GM21515 (cell line): ENCODE results near the gene PTGIS.

Experiments
- ATAC-seq: cut with Tn5 transposase; IDR thresholded peaks from one replicate; pipeline ENCODE4 v1.9.1; 2021; ENCODE audit not compliant: unreplicated experiment

PTGIS gene

DNA sequence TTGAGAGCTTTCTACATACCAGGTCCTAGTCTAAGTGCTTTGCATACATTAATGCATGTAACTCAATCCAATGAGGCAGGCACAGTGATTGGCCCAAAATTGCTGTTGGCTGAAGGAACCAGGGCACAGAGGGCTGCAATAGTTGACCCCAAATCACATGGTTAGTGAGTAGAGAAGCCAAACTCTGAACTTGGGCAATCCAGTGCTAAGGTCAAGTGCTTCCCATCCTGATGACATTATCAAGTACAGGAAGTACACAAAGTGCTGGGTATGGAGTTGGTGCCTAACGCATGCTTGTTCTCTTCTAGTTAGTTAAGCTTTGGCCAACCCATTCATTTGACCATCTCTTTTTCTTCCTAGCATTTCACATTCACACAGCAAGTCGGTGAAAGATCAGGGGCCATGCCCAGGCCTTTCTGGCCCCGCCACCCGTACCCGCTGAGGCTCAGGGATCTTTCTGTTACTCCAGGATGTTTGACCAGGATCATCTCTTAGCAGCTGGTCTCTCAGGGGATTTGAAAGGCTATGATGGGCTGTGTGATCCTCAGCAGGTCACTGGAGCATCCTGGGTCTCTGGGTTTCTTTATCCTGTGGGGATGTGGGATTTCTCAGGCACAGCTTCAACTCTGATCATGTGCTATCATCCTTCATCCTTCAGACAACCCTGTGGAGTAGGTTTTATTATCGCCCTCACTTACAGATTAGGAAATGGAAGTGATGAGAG, 92.5 kb downstream of the PTGIS start:
- no peak for ATAC-seq

DNA sequence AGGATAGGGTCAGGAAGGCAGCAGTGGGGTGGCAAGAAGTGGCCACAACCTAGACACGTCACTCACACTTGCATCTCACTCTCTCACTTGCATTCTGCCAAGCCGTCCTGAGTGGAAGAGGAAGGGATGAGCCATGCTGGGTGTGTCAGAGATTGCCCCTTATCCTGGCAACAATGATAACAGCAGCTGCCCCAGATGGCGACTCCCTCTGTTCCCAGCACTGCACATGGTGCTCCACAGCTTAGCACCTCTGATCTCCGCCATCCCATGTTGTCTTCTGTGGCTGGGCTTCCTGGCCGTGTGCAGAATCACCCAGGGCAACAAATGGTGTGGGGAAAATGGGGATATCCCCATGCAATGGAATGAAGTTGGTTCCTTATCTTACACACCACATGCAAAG, 96.5 kb downstream of the PTGIS start:
- no peak for ATAC-seq

DNA sequence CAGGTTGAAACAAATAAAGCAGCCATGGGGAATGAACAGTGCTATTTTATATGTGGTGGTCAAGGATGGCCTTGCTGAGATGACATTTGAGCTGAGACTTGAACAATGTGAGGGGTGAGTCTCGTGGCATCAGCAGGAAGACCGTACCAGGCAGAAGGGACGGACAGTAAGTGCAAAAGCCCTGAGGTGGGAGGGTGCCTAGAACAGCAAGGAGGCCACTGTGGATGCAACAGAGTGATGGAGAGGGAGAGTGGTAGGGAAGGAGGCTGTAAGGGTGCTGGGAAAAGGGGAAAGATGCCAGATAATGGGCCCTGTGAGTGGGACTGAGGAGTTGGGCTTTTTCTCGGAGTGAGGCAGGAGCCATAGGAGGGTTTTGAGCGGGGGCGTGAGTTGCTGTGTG, 97.0 kb downstream of the PTGIS start:
- no peak for ATAC-seq

DNA sequence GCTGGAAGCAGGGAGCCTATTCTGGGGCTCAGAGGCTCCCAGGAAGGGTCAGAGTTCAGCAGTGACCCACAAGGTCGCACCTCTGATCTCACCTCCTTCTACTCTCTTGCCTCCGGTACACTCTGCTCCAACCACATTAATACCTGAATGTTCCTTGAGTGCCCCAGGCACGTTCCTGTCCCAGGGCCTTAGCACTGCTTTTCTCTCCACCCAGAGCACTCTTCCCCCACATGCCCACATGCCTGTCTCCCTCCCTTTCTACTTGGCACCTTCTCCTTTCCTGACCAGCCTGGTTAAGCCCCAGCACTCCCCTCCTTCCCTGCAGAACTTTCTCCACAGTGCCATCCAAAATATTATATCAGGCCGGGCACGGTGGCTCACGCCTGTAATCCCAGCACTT, 98.9 kb downstream of the PTGIS start:
- no peak for ATAC-seq

DNA sequence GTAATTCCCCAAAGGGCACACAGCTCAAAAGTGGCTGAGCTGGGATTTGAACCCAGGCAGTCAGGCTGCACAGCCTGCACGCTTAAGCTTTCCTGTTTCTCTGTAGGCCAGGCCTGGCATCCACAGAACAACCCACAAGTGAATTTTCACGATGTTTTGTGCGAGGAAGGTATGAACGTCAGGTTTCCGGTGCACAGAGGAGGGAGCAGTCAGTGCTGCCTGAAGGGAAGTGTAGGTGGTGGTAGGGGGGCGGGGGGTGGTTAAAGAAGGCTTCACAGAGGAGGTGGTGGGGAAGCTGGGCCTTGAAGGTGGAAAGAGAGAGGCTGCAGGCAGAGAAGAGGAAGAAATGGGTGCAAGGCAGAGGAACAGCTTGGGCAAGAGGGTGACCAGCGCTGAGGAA, 99.5 kb downstream of the PTGIS start:
- ATAC-seq, result no peak

DNA sequence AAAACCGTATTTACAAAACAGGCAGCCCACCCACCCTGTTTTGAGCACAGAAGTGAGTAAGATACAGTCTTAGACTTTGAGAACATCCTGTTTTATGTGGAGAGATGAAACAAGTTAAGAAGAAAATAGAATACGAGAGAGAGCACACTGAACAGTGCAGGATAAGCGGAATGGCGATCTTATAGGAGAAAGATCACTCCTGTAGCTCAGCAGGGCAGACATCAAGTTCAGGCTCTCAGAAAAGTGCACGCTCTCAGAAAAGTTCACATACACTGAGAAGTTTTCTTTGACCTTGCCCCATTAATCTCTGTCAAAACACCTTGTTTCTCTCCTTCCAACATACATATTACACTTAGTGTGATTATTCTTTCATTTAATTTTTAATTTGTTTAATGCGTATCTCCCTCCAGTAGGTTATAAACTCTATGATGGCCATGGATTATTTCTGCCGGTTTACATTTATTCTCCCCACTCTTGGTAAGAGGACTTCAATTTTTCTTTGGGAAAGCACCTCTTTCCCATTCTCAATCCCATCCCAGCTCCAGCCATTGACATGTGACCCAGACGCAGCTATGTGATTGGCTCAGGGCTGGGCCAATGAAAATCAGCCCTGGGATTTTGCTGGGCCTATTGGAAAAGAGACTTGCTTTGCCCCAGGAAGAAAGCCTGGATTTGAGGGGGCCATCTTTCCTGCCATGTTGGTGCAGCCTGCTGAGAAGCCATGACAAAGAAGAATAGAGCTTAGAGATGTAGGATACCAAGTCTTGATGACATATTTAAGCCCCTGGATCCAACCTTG, 101.6 kb downstream of the PTGIS start:
- ATAC-seq, result no peak

DNA sequence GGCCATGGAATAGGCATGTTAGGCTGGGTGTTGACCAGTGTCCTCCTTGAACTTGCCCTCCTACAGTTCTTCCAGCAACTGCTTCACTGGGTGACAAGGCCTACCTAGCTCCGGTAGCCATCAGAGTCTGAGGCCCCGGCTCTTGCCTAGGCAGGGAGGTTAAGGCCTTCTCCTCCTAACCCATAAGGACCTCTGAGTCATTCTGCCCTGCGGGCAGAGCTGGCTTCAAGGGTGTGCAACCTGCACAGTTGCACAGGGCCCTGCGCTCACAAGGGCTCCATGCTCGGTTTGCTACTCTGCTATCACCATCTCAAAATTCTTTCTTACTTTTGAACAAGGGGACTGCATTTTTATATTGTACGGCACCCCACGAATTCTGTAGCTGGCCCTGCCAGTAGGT, 103.4 kb downstream of the PTGIS start:
- ATAC-seq, result no peak

DNA sequence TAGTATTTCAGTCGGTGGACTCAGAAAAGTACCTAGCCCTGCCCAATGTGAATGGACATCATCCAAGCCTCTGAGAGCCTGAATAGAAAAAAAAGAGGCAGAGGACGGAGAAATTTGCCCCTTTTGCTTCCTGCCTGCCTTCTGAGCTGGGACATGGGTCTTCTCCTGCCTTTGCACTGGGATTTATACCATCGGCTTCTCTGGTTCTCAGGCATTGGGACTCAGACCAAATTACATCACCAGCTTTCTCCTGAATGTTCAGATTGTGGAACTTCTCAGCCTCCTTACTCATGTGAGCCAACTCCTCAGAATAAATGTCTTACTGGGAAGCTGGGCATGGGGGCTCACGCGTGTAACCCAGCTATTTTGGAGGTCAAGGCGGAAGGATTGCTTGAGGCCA, 105.3 kb downstream of the PTGIS start:
- no peak for ATAC-seq

DNA sequence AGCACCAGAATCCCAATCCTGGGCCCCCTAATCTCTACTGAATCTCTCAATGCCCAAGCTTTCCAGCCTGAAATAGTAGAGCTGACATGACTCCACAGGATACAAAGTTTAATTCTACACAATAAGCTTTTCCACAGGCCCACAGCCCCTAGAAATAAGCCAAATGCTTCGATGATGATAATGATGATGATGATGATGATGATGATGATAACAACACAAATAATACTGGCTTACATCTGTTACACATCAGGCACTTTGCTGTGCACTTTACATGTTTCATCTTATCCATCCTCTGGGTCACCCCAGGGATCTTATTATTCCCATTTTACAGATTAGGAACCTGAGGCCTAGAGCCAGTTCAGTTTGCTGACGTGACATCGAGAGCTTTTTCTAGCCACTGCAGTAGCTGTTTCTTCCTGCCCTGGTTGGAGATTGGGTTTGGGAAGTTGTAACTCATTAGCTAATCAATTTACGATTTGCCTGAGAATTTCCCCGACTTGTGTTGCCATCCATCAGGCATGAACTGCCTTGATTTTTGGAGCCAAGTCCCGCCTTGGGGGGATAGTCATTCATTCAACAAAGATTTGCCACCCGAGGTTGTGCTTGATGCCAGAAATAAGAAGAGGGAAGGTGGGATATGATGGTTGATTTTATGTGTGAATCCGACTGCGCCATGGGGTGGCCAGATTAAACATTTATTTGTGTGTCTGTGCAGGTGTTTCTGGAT, 105.9 kb downstream of the PTGIS start:
- ATAC-seq, result no peak

DNA sequence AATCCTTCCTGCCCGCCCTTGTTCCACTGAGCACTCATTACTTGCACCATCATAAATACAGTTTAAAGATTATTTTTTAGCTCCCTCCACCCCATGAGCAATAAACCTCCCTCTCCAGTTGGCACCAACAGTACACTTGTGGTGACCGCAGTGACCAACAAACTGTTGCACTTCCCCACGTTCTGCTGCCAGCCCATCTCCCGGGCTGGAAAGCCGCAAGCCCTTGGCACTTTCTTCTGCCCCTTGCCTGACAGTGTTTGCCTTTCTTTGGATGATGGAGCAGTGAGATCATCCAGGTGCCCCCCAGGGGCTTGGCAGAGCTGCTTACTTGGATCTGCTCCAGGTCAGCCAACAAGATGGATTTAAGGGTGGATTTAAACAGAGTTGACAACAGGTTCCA, 107.0 kb downstream of the PTGIS start:
- no peak for ATAC-seq

DNA sequence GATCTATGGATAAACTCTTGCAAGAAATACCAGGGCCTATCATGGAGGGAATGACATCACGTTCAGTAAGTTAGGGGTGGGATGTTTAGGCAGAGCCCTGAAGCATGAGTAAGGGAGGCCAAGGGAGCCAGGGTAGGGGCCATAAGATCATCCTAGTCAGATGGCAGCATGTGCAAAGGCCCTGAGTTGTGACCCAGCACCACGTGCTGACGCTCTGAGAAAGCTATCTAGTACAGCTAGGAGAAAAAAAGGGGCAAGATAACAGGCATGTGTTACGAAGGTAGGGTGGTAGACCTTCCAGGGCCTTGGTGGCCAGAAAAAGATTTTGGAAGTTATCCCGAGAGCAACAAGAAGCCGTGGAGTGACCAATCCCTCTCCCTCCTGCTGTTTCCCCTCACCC, 107.8 kb downstream of the PTGIS start:
- no peak for ATAC-seq

DNA sequence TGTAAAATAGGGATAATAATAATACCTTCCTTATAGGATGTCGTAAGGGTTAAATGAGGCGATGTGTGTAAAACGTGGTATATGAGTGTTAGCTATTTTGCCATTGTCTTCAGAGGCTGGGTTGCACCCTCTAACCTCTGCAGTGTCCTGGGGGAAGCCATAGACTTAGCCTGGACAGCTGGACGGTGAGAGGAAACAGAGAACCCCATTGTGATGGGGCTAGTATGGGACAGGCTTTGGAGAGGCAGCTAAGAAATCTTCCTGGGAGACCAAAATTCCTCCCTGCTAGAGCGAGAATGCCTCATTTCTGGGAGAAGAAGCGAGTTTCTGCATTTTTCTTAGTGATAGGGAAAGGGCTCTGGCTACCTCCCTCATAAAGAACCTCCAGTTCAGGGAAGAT, 108.3 kb downstream of the PTGIS start:
- no peak for ATAC-seq

DNA sequence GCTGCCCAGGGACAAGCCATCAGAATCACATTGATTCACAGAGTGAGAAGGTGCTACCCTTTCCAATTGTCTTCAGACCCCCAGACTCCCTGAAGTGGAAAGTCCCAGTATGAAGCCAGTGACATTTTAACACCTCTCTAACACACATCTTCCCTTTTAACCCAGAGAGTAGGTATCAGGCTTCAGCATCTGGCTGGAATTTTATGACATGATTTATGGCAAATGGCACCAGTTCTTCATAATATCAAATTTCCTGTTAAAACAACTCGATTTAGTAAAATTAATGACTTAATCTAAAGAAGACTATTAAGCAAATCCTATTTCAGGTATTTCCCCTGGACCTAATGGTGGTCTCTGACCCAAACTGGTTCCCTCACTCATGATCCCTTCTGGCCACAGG, 110.5 kb downstream of the PTGIS start:
- ATAC-seq, result no peak

DNA sequence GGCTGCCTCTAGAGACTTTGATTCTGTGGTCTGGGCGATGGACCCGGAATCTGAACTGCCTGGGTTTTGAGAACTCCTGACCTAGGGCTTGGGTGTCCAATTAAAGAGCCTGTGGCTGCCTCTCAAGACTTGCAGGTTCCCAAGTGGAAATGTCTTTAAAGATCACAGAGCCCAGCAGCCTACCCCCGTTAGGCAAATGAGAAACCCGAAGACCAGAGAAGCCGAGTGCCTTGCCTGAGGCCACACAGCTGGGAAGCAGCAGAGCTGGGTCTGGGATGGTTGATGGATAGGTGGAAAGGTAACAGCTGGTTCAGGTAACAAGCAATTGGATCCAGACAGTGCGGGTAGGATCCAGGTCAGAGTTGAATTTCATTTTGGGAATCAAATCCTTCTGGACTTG, 111.3 kb downstream of the PTGIS start:
- no peak for ATAC-seq

DNA sequence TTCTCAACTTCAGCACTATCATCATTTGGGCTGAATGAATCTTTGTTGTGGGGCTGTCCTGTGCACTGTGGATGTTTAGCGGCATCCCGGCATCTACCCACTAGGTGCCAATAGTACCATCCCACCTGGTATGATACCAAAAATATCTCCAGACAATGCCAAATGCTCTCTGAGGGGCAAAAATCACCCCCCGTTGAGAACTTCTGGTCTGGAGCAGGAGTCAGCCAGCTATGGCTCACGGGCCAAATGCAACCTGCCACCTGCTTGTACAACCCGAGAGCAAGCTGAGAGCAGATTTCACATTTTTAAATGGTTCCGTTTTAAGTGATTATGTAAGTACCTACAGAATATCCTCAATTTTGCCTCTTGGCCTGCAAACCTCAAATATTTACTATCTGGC, 112.2 kb downstream of the PTGIS start:
- ATAC-seq, result no peak
